ENCODE results near the gene PABPN1L. TPM values are rescaled to one million over a fixed set of nuclear protein-coding genes. Genes with fewer than 3 reads are reported as not detected.
A peak's percentile ranks its signal among the peaks of the same experiment; 100 is the strongest.

PABPN1L gene
- total and polyA plus RNA-seq, 4 donors = 0.41 to 0.66 TPM; not detected in 2

- Histone ChIP-seq H3K36me3 (ENCODE audit: control insufficient read depth, insufficient read depth, low read length) (peaks cover 41% of the 10 kb centered on the region), H3K27me3 (ENCODE audit: control insufficient read depth, insufficient read depth, low read length) (no peaks in the 10 kb centered on the region), H3K4me3 (ENCODE audit: low read depth, low read length) (no peak overlapping the region), H3K27ac (ENCODE audit: low read depth, low read length) (no peak overlapping the region), H3K4me1 (ENCODE audit: control insufficient read depth, insufficient read depth, low read length) (peaks cover 12% of the 10 kb centered on the region), H3K9me3 (ENCODE audit: control insufficient read depth, insufficient read depth, low read length) (no peaks in the 10 kb centered on the region)
- WGBS (ENCODE audit: insufficient coverage) = 85% methylated on average over 11 of the region's 21 CpGs
- DNase-seq (ENCODE audit: low read depth in 4 of 6, low spot score in 6 of 6) = no peak
Observed at GRCh38 chr16:88871730-88872416, 5.4 kb upstream of the PABPN1L start.

DNA sequence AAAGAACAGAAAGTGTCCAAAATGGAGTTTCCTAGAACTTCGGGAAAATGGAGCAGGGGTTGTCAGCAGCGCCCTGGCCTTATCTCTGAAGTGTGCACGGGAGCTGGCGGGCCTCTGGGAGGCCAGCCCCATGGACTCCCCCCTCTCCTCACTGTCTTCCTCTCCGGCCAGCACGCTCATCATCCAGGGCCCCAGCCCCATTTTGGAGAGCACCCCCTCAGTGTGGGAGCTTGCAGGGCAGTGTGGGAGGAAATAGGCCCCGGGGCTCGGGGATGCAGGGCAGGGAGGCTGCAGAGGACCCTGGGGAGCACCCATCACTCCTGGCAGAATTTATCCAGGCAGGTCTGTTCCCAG lies 4.9 kb upstream of the PABPN1L start:
- Histone ChIP-seq H3K4me1 (ENCODE audit: control insufficient read depth, insufficient read depth, low read length) (peaks cover 12% of the 10 kb centered on the region), H3K9me3 (ENCODE audit: control insufficient read depth, insufficient read depth, low read length) (no peaks in the 10 kb centered on the region), H3K27ac (ENCODE audit: low read depth, low read length) (no peak overlapping the region), H3K27me3 (ENCODE audit: control insufficient read depth, insufficient read depth, low read length) (no peaks in the 10 kb centered on the region), H3K36me3 (ENCODE audit: control insufficient read depth, insufficient read depth, low read length) (peaks cover 36% of the 10 kb centered on the region), H3K4me3 (ENCODE audit: low read depth, low read length) (no peak overlapping the region)
- DNase-seq (ENCODE audit: low read depth in 4 of 6, low spot score in 6 of 6) = no peak
- WGBS (ENCODE audit: insufficient coverage) = 69% methylated on average over 6 of the region's 8 CpGs

- no peak overlapping the region for H3K4me3 ChIP-seq (ENCODE audit: low read depth, low read length)
- peaks cover 34% of the 10 kb centered on the region for H3K36me3 ChIP-seq (ENCODE audit: control insufficient read depth, insufficient read depth, low read length)
- H3K27me3 ChIP-seq (ENCODE audit: control insufficient read depth, insufficient read depth, low read length) = no peaks in the 10 kb centered on the region
- H3K4me1 ChIP-seq (ENCODE audit: control insufficient read depth, insufficient read depth, low read length) = peaks cover 12% of the 10 kb centered on the region
- no peak overlapping the region for H3K27ac ChIP-seq (ENCODE audit: low read depth, low read length)
- H3K9me3 ChIP-seq (ENCODE audit: control insufficient read depth, insufficient read depth, low read length) = no peaks in the 10 kb centered on the region
- DNase-seq (ENCODE audit: low read depth in 4 of 6, low spot score in 6 of 6) = peak in 1 of 6 donors; percentile 33
- WGBS (ENCODE audit: insufficient coverage) = 43% methylated on average over 35 of the region's 37 CpGs
Observed at GRCh38 chr16:88870608-88871348, 4.3 kb upstream of the PABPN1L start.

DNA sequence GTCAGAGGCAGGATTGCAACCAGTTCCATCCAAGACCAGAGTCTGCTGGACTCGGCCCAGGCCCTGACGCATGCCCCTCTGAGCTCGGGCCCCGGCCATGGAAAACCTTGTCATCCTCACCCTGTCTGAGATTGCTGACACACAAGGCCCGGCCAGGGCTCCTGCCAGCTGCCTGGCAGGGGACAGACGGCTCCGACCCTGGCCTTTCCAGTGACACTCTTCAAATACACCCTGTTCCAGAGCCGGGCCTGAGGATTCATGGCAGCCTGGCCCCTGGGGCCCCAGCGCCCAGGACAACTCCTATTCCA lies 3.2 kb upstream of the PABPN1L start:
- Histone ChIP-seq H3K27ac (ENCODE audit: low read depth, low read length) (no peak overlapping the region), H3K36me3 (ENCODE audit: control insufficient read depth, insufficient read depth, low read length) (peaks cover 23% of the 10 kb centered on the region), H3K27me3 (ENCODE audit: control insufficient read depth, insufficient read depth, low read length) (no peaks in the 10 kb centered on the region), H3K9me3 (ENCODE audit: control insufficient read depth, insufficient read depth, low read length) (no peaks in the 10 kb centered on the region), H3K4me1 (ENCODE audit: control insufficient read depth, insufficient read depth, low read length) (peaks cover 12% of the 10 kb centered on the region), H3K4me3 (ENCODE audit: low read depth, low read length) (no peak overlapping the region)
- DNase-seq (ENCODE audit: low read depth in 4 of 6, low spot score in 6 of 6) = no peak
- WGBS (ENCODE audit: insufficient coverage) = 84% methylated on average over 9 of the region's 9 CpGs

DNA sequence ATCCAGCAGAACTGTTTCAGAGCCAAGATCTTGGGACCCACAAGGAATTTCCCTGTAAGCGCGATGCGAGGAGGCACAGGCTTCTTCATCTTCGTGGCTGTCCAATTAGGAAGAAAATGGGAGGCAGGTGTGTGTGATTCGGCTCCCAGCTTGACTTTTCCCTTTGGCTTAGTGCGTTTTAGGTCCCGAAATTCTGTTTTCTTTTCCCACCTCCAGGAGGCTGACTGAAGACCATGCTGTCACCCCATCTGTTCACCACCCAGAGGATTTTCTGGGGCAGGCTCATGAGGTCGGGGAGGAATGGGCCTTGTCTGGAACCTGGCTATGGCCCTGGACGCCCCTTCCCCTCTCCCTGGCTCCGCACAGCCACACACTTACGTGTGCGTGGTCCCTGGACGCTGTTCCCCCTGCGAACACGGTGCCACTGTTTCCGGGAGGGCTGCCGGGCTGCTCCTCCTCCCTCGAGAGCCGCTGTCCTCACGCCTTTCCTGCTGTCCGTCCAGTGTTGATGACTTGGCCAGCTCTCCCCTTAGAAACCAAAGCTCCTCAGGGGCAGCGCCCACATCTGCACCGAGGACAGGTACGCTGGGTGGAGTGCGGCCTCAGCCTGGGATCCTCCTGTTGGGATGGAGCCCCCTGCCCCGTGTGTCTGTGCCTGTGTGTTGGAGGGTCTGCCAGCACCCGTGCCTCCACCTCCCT lies 2.7 kb upstream of the PABPN1L start:
- no peaks in the 10 kb centered on the region for H3K9me3 ChIP-seq (ENCODE audit: control insufficient read depth, insufficient read depth, low read length)
- H3K4me3 ChIP-seq (ENCODE audit: low read depth, low read length) = no peak overlapping the region
- H3K27me3 ChIP-seq (ENCODE audit: control insufficient read depth, insufficient read depth, low read length) = no peaks in the 10 kb centered on the region
- WGBS (ENCODE audit: insufficient coverage) = 79% methylated on average over 25 of the region's 27 CpGs
- H3K36me3 ChIP-seq (ENCODE audit: control insufficient read depth, insufficient read depth, low read length) = peaks cover 24% of the 10 kb centered on the region
- H3K27ac ChIP-seq (ENCODE audit: low read depth, low read length) = no peak overlapping the region
- peaks cover 12% of the 10 kb centered on the region for H3K4me1 ChIP-seq (ENCODE audit: control insufficient read depth, insufficient read depth, low read length)
- DNase-seq (ENCODE audit: low read depth in 4 of 6, low spot score in 6 of 6) = peak in 2 of 6 donors; percentile 46 to 64

DNA sequence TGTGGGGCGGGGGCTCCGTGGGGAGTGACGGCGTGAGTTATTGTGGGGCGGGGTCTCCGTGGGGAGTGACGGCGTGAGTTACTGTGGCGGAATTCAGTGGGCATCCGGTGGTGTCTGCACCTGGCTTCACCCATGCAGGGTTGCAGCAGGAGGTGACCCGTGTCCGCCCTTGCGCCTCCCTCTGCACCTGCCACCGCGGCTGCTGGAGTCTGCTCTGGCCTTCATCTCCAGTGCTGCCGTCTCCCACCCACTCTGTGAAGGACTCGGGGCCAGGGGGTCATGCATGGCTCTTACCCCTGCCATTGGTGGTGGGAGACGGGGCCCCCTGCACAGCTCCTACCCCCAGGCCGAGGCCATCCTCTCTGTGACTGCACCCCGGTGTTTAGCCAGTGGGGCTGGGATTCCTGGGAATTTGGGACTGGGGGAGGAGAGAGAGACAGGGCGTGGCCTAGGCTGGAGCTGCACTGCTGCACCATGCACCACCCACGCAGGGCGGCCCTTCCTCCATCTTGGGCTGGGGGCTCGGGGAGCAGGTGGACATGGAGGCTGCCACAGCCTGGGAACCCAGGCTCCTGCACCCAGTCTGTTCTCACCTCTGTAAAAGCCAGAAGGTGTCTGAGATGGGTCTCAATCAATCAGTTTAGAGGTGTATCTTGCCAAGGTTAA lies 1.3 kb upstream of the PABPN1L start:
- no peak for DNase-seq (ENCODE audit: low read depth in 4 of 6, low spot score in 6 of 6)
- WGBS (ENCODE audit: insufficient coverage) = 80% methylated on average over 18 of the region's 24 CpGs

GRCh38 chr16:88865742-88866141 lies 718 bp downstream of the PABPN1L start:
- 88% methylated on average over 15 of the region's 15 CpGs for WGBS (ENCODE audit: insufficient coverage)
- Histone ChIP-seq H3K9me3 (ENCODE audit: control insufficient read depth, insufficient read depth, low read length) (no peaks in the 10 kb centered on the region), H3K27me3 (ENCODE audit: control insufficient read depth, insufficient read depth, low read length) (no peaks in the 10 kb centered on the region), H3K4me1 (ENCODE audit: control insufficient read depth, insufficient read depth, low read length) (peaks cover 5% of the 10 kb centered on the region), H3K27ac (ENCODE audit: low read depth, low read length) (no peak overlapping the region), H3K36me3 (ENCODE audit: control insufficient read depth, insufficient read depth, low read length) (peaks cover 42% of the 10 kb centered on the region), H3K4me3 (ENCODE audit: low read depth, low read length) (no peak overlapping the region)
- DNase-seq (ENCODE audit: low read depth in 4 of 6, low spot score in 6 of 6) = no peak

More for the DNA sequence above, 1.3 kb upstream of the PABPN1L start:
- H3K27me3 ChIP-seq (ENCODE audit: control insufficient read depth, insufficient read depth, low read length) = no peaks in the 10 kb centered on the region
- peaks cover 12% of the 10 kb centered on the region for H3K4me1 ChIP-seq (ENCODE audit: control insufficient read depth, insufficient read depth, low read length)
- H3K4me3 ChIP-seq (ENCODE audit: low read depth, low read length) = no peak overlapping the region
- no peaks in the 10 kb centered on the region for H3K9me3 ChIP-seq (ENCODE audit: control insufficient read depth, insufficient read depth, low read length)
- H3K27ac ChIP-seq (ENCODE audit: low read depth, low read length) = no peak overlapping the region
- peaks cover 28% of the 10 kb centered on the region for H3K36me3 ChIP-seq (ENCODE audit: control insufficient read depth, insufficient read depth, low read length)

DNA sequence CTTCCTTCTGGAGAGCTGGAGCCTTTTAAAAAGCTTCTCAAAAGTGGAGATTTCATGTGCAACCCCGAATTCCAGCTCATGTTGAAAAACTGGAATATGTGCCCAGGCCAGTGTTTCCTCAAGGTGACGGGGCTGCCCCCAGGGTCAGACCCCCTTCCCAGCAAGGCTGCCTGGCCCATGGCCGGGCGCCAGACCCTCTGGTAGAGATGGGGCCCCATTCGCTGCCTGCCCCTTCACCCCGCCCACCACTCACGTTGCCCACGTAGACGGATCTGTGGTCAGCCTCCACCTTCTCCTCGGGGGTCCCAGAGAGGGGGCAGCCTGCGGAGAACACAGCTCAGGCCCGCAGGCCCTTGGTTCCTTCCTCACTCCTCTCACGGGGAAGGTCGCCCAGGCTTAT lies 1.1 kb downstream of the PABPN1L start:
- H3K36me3 ChIP-seq (ENCODE audit: control insufficient read depth, insufficient read depth, low read length) = peaks cover 46% of the 10 kb centered on the region
- H3K27ac ChIP-seq (ENCODE audit: low read depth, low read length) = no peak overlapping the region
- H3K4me1 ChIP-seq (ENCODE audit: control insufficient read depth, insufficient read depth, low read length) = peaks cover under 1% of the 10 kb centered on the region
- no peaks in the 10 kb centered on the region for H3K27me3 ChIP-seq (ENCODE audit: control insufficient read depth, insufficient read depth, low read length)
- no peak for DNase-seq (ENCODE audit: low read depth in 4 of 6, low spot score in 6 of 6)
- H3K9me3 ChIP-seq (ENCODE audit: control insufficient read depth, insufficient read depth, low read length) = no peaks in the 10 kb centered on the region
- no peak overlapping the region for H3K4me3 ChIP-seq (ENCODE audit: low read depth, low read length)
- WGBS (ENCODE audit: insufficient coverage) = 71% methylated on average over 14 of the region's 14 CpGs

DNA sequence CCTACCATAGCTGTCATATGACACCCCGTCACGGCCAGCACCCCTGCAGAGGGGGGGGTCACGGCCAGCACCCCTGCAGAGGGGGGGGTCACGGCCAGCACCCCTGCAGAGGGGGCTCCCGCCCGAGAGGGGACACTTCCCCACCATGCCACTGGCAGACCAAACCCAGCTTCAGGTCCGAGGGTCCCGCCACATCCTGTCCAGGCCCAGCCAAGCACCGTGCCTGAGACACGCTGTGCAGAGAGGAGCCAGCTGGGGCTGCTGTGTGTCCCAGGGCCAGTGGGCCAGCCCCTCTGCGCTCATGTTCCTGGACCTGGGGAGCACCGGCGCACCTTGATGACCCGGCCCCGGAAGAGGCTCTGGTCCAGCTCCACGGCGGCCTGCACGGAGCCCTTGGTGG lies 1.9 kb downstream of the PABPN1L start:
- no peak for DNase-seq (ENCODE audit: low read depth in 4 of 6, low spot score in 6 of 6)
- Histone ChIP-seq H3K36me3 (ENCODE audit: control insufficient read depth, insufficient read depth, low read length) (peaks cover 54% of the 10 kb centered on the region), H3K4me1 (ENCODE audit: control insufficient read depth, insufficient read depth, low read length) (no peaks in the 10 kb centered on the region), H3K27ac (ENCODE audit: low read depth, low read length) (no peak overlapping the region), H3K27me3 (ENCODE audit: control insufficient read depth, insufficient read depth, low read length) (no peaks in the 10 kb centered on the region), H3K4me3 (ENCODE audit: low read depth, low read length) (no peak overlapping the region), H3K9me3 (ENCODE audit: control insufficient read depth, insufficient read depth, low read length) (no peaks in the 10 kb centered on the region)
- 82% methylated on average over 12 of the region's 18 CpGs for WGBS (ENCODE audit: insufficient coverage)
